Chondrocyte (in vitro differentiated cells): ENCODE measurements around the gene ULK4. TPM values are rescaled to one million over a fixed set of nuclear protein-coding genes. Genes with fewer than 3 reads are reported as not detected.

ENCODE experiments used
- DNase-seq: peaks from one replicate; pipeline ENCODE4 v3.0.0; 2021; ENCODE audit warnings: mixed read lengths, low spot score
- H3K27ac Mint-ChIP-seq: one replicate; pipeline ENCODE4 v1.8.0; 2021; ENCODE audit warnings: mild to moderate bottlenecking, moderate library complexity, mixed read lengths; ENCODE audit not compliant: unreplicated experiment
- H3K27me3 Mint-ChIP-seq: 2 replicates; pipeline ENCODE4 v1.8.0; 2021; ENCODE audit warnings: low read depth, mixed read lengths
- H3K36me3 Mint-ChIP-seq: 2 replicates; pipeline ENCODE4 v1.8.0; 2021; ENCODE audit warnings: low read depth, mixed read lengths
- H3K4me1 Mint-ChIP-seq: 2 replicates; pipeline ENCODE4 v1.8.0; 2021; ENCODE audit warnings: low read depth, mild to moderate bottlenecking, mixed read lengths
- H3K4me3 Mint-ChIP-seq: one replicate; pipeline ENCODE4 v1.8.0; 2021; ENCODE audit warnings: mild to moderate bottlenecking, moderate library complexity, mixed read lengths; ENCODE audit not compliant: unreplicated experiment
- H3K9me3 Mint-ChIP-seq: 2 replicates; pipeline ENCODE4 v1.8.0; 2021; ENCODE audit warnings: low read depth, mixed read lengths
- CTCF ChIP-seq: fragments of 200-600 bp; sonication (generic); IDR thresholded peaks from 2 replicates; pipeline ENCODE4 v1.5.0; 2021; ENCODE audit warnings: antibody characterized with exemption, mild to moderate bottlenecking, moderate library complexity
- total RNA-seq: library from RNA; stranded (reverse); gene quantifications from 3 replicates; pipeline ENCODE4 v1.2.1, GENCODE V29; 2021

Gene ULK4
- total RNA-seq, 1 donor from 2014 or later: 9.1 TPM

- Mint-ChIP-seq H3K27me3 (no peaks in the 10 kb centered on the region), H3K4me3 (no peak overlapping the region), H3K36me3 (peaks cover under 1% of the 10 kb centered on the region), H3K9me3 (peaks cover 4% of the 10 kb centered on the region), H3K27ac (no peak overlapping the region), H3K4me1 (no peaks in the 10 kb centered on the region)
- no peak for DNase-seq
- no peak for TF ChIP-seq CTCF
Measured at GRCh38 chr3:41638381-41638780, 323.5 kb downstream of the ULK4 start.

- Mint-ChIP-seq H3K27me3 (no peaks in the 10 kb centered on the region), H3K9me3 (peaks cover under 1% of the 10 kb centered on the region), H3K4me1 (peaks cover 10% of the 10 kb centered on the region), H3K36me3 (no peaks in the 10 kb centered on the region), H3K27ac (peak overlapping the region; percentile 43), H3K4me3 (no peak overlapping the region)
- TF ChIP-seq CTCF: no peak
- no peak for DNase-seq
Measured at GRCh38 chr3:41632700-41633099, 329.2 kb downstream of the ULK4 start.

- Mint-ChIP-seq H3K4me1 (peaks cover 10% of the 10 kb centered on the region), H3K9me3 (no peaks in the 10 kb centered on the region), H3K4me3 (no peak overlapping the region), H3K27ac (no peak overlapping the region), H3K27me3 (no peaks in the 10 kb centered on the region), H3K36me3 (no peaks in the 10 kb centered on the region)
- TF ChIP-seq CTCF: no peak
- DNase-seq: no peak
Measured at GRCh38 chr3:41630708-41631107, 331.2 kb downstream of the ULK4 start.

GRCh38 chr3:41629986-41630385 lies 331.9 kb downstream of the ULK4 start:
- Mint-ChIP-seq H3K27ac (no peak overlapping the region), H3K4me1 (peaks cover 10% of the 10 kb centered on the region), H3K27me3 (no peaks in the 10 kb centered on the region), H3K36me3 (no peaks in the 10 kb centered on the region), H3K9me3 (no peaks in the 10 kb centered on the region), H3K4me3 (no peak overlapping the region)
- TF ChIP-seq CTCF: no peak
- DNase-seq: no peak

GRCh38 chr3:41629072-41629471 lies 332.8 kb downstream of the ULK4 start:
- Mint-ChIP-seq H3K36me3 (no peaks in the 10 kb centered on the region), H3K9me3 (no peaks in the 10 kb centered on the region), H3K27me3 (no peaks in the 10 kb centered on the region), H3K4me1 (peaks cover 10% of the 10 kb centered on the region), H3K4me3 (no peak overlapping the region), H3K27ac (no peak overlapping the region)
- no peak for DNase-seq
- TF ChIP-seq CTCF: no peak
